Keratinocyte (primary cell): ENCODE results near the gene ABLIM2. TPM values are rescaled to one million over a fixed set of nuclear protein-coding genes. Genes with fewer than 3 reads are reported as not detected.

Experiments
- DNase-seq: peaks from one replicate; pipeline ENCODE4 v3.0.0-alpha.2; 2011; ENCODE audit warnings: low read depth, missing footprints, low spot score
- FAIRE-seq: peaks from 2 replicates; lab custom pipeline; 2011; peaks lifted over from hg19 to GRCh38; lab: Jason Lieb, UNC
- H2AFZ ChIP-seq: 2 replicates; pipeline ENCODE4 v1.6.0; 2012; ENCODE audit warnings: low read length, control low read depth, inconsistent platforms; ENCODE audit not compliant: control insufficient read depth
- H3K27ac ChIP-seq: 2 replicates; pipeline ENCODE4 v1.5.1; 2011; ENCODE audit warnings: low read length; ENCODE audit not compliant: control insufficient read depth, insufficient read depth
- H3K27me3 ChIP-seq: 3 replicates; pipeline ENCODE4 v1.6.0; 2011; ENCODE audit warnings: low read length; ENCODE audit not compliant: control insufficient read depth, insufficient read depth; ENCODE audit errors: extremely low read depth
- H3K36me3 ChIP-seq, 2 experiments: 2 replicates in 1 of 2; 3 replicates in 1 of 2; pipeline ENCODE4 v1.5.1; 2011; ENCODE audit warnings: low read length in 2 of 2, mild to moderate bottlenecking in 1 of 2; ENCODE audit not compliant: control insufficient read depth in 2 of 2, insufficient read depth in 2 of 2; ENCODE audit errors: extremely low read depth in 1 of 2
- H3K4me1 ChIP-seq: 3 replicates; pipeline ENCODE4 v1.5.1; 2011; ENCODE audit warnings: low read length; ENCODE audit not compliant: control insufficient read depth, insufficient read depth; ENCODE audit errors: extremely low read depth
- H3K4me2 ChIP-seq: 3 replicates; pipeline ENCODE4 v1.6.0; 2011; ENCODE audit warnings: low read depth, low read length; ENCODE audit not compliant: control insufficient read depth, insufficient read depth; ENCODE audit errors: extremely low read depth
- H3K4me3 ChIP-seq, 3 experiments: fragments of 200-600 bp in 1 of 3; sonication (generic) in 1 of 3; 2 replicates in 2 of 3; 3 replicates in 1 of 3; pipeline ENCODE4 v1.5.1; 2011 to 2016; ENCODE audit warnings: low read length in 3 of 3, mild to moderate bottlenecking in 3 of 3, control low read depth in 2 of 3, inconsistent platforms in 1 of 3, low read depth in 1 of 3, mixed read lengths in 1 of 3, mixed run types in 1 of 3, moderate library complexity in 1 of 3; ENCODE audit not compliant: control insufficient read depth in 2 of 3, insufficient read depth in 2 of 3; ENCODE audit errors: extremely low read depth in 1 of 3
- H3K79me2 ChIP-seq: 2 replicates; pipeline ENCODE4 v1.6.0; 2012; ENCODE audit warnings: low read length; ENCODE audit not compliant: control insufficient read depth, insufficient read depth
- H3K9ac ChIP-seq: 3 replicates; pipeline ENCODE4 v1.6.0; 2011; ENCODE audit warnings: low read length; ENCODE audit not compliant: control insufficient read depth, insufficient read depth; ENCODE audit errors: extremely low read depth
- H3K9me1 ChIP-seq: 3 replicates; pipeline ENCODE4 v1.6.0; 2011; ENCODE audit warnings: low read length; ENCODE audit not compliant: control insufficient read depth, insufficient read depth; ENCODE audit errors: extremely low read depth
- H3K9me3 ChIP-seq: 2 replicates; pipeline ENCODE4 v1.5.1; 2012; ENCODE audit warnings: low read depth, low read length; ENCODE audit not compliant: control insufficient read depth
- H4K20me1 ChIP-seq: 3 replicates; pipeline ENCODE4 v1.6.0; 2011; ENCODE audit warnings: low read length; ENCODE audit not compliant: control insufficient read depth, insufficient read depth; ENCODE audit errors: extremely low read depth
- CTCF ChIP-seq, 3 experiments: IDR thresholded peaks in 1 of 3; conservative IDR thresholded peaks in 1 of 3; optimal IDR thresholded peaks in 1 of 3; 2 replicates in 2 of 3; 3 replicates in 1 of 3; pipeline versions ENCODE3 to v1.5.1; 2011; ENCODE audit warnings: low read length in 3 of 3, mild to moderate bottlenecking in 3 of 3, moderate library complexity in 2 of 3, control low read depth in 1 of 3, inconsistent platforms in 1 of 3; ENCODE audit not compliant: insufficient read depth in 2 of 3; ENCODE audit errors: extremely low read depth in 1 of 3
- EZH2 ChIP-seq: IDR thresholded peaks from one replicate; pipeline ENCODE4 v1.6.1; 2012; ENCODE audit warnings: inconsistent platforms, mild to moderate bottlenecking, low read length, moderate library complexity
- dilution Hi-C: fragments of 300-500 bp; cut with MboI; formaldehyde crosslinking; loops from one replicate; pipeline ENCODE4 v1.7.0; 2020; ENCODE audit warnings: low sequenced_read_pairs; ENCODE audit not compliant: extremely low pct_ligation_motif_present
- polyA plus RNA-seq, 5 experiments: library from polyadenylated mRNA; depleted of rRNA in 3 of 5; stranded (reverse) in 3 of 5; stranded (forward) in 1 of 5; unstranded in 1 of 5; fragments of >200 nt; gene quantifications; 1 replicate in 1 of 5; 2 replicates in 3 of 5; 3 replicates in 1 of 5; pipeline versions ENCODE4 v1.2.1 to v1.2.3, GENCODE V29; 2011 to 2012; ENCODE audit warnings: missing spikeins in 2 of 5, low read depth in 1 of 5, low replicate concordance in 1 of 5

The ABLIM2 gene
- polyA plus RNA-seq, 1 donor (not counting 4 experiments of a cell fraction or from before 2014, with no cell fraction given) = 0.94 TPM

DNA sequence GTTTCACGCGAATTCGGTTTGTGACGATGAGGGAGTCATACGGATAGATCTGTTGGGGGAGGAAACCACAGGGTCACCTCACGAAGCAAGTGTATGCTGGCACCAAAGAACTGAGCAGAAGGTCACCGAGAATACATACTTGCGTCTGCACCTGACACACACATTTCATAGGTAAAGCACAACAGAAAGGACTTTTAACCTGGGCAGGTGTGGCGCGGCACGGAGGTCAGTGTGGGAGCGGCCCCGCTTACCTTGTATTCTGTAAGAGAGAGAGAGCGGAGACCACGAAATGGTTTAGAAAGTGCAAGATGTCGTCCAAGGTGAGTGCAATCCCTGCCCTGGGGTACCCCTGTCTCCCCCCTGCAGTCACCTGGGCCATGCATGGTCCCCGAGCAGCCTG, 175.3 kb downstream of the ABLIM2 start:
- no peak for FAIRE-seq
- no peak overlapping the region for H3K4me2 ChIP-seq
- no peaks in the 10 kb centered on the region for H3K79me2 ChIP-seq
- no peak overlapping the region for H3K9ac ChIP-seq
- H3K9me1 ChIP-seq = no peaks in the 10 kb centered on the region
- dilution Hi-C loops = no loop called here
- peaks cover 10% of the 10 kb centered on the region for H3K27me3 ChIP-seq
- TF ChIP-seq EZH2 (no peak), CTCF (optimal IDR thresholded peaks at IDR 0.05 in 1 of 3, IDR thresholded peaks at IDR 0.05 in 1 of 3, conservative IDR thresholded peaks at IDR 0.05 in 1 of 3; ENCODE audit: extremely low read depth in 1 of 3, insufficient read depth in 2 of 3, low read length in 3 of 3) (no peak)
- H3K36me3 ChIP-seq = no peaks in the 10 kb centered on the region
- H3K27ac ChIP-seq = no peak overlapping the region
- no peaks in the 10 kb centered on the region for H4K20me1 ChIP-seq
- no peak for DNase-seq
- no peak overlapping the region for H2AFZ ChIP-seq
- H3K4me1 ChIP-seq = peaks cover 19% of the 10 kb centered on the region
- no peaks in the 10 kb centered on the region for H3K9me3 ChIP-seq
- H3K4me3 ChIP-seq = no peak overlapping the region

DNA sequence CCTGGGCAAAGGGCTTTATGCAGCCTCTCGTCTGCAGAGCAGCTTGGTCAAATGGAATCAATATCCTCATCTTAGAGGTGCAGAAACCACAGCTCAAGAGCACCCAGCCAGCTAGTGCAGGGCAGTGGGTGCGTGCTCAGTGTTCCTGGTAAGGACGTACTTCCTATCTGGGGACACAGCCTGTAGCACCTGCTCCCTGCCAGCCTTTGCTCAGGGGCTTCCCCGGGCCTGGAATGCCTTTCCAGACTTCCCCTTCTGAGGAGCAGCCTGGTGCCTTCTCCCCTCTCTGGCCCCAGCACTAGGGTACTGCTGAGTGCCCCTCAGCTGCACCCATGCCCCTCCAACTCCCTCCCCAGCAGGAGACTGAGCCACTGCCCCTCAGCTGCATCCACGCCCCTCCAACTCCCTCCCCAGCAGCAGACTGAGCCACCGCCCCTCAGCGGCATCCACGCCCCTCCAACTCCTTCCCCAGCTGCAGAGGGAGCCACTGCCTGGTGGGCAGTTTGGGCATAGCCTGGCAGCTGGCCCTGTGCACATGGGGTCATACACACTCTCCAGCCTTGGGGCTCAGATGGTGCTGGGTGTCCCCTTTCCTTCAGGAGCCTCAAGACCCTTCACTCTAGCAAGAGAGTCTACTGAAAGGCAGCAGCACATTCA, 176.7 kb downstream of the ABLIM2 start:
- no peaks in the 10 kb centered on the region for H3K9me3 ChIP-seq

More for the DNA sequence above, 176.7 kb downstream of the ABLIM2 start:
- Histone ChIP-seq H3K79me2 (no peaks in the 10 kb centered on the region), H3K36me3 (no peaks in the 10 kb centered on the region), H2AFZ (no peak overlapping the region), H4K20me1 (no peaks in the 10 kb centered on the region), H3K9ac (no peak overlapping the region), H3K4me2 (no peak overlapping the region), H3K4me3 (no peak overlapping the region), H3K27ac (no peak overlapping the region), H3K4me1 (peaks cover 30% of the 10 kb centered on the region), H3K9me1 (no peaks in the 10 kb centered on the region), H3K27me3 (peaks cover 10% of the 10 kb centered on the region)
- DNase-seq (no peak), FAIRE-seq (no peak)
- dilution Hi-C loops = no loop called here
- no peak for TF ChIP-seq EZH2
- TF ChIP-seq CTCF (optimal IDR thresholded peaks at IDR 0.05 in 1 of 3, IDR thresholded peaks at IDR 0.05 in 1 of 3, conservative IDR thresholded peaks at IDR 0.05 in 1 of 3; ENCODE audit: extremely low read depth in 1 of 3, insufficient read depth in 2 of 3, low read length in 3 of 3) = no peak
